Natural killer cell (primary cell): ENCODE results near the gene INTS13. TPM values are rescaled to one million over a fixed set of nuclear protein-coding genes. Genes with fewer than 3 reads are reported as not detected.

Experiments
- ATAC-seq, 3 donors: fragments of 150-1000 bp in 2 of 3; fragments of 200-7000 bp in 1 of 3; cut with Tn5 transposase; 1 replicate in 1 of 3; 2 replicates in 2 of 3; pipeline ENCODE4 v1.10.0; 2021; ENCODE audit warnings: mild to moderate bottlenecking in 2 of 3, moderate library complexity in 2 of 3
- DNase-seq, 2 donors: peaks; one replicate each; pipeline versions ENCODE4 v3.0.0 to v3.0.0-alpha.2; 2013 to 2021; ENCODE audit warnings: mixed read lengths in 1 of 2
- H3K27ac ChIP-seq: one replicate; pipeline ENCODE4 v1.5.1; 2013; ENCODE audit warnings: mild to moderate bottlenecking, low read length
- H3K27me3 ChIP-seq: one replicate; pipeline ENCODE4 v1.6.1; 2013; ENCODE audit warnings: low read length; ENCODE audit not compliant: control insufficient read depth, insufficient read depth
- H3K36me3 ChIP-seq: one replicate; pipeline ENCODE4 v1.6.1; 2013; ENCODE audit warnings: low read length; ENCODE audit not compliant: control insufficient read depth, insufficient read depth
- H3K4me1 ChIP-seq: one replicate; pipeline ENCODE4 v1.6.1; 2013; ENCODE audit warnings: low read length; ENCODE audit not compliant: control insufficient read depth, insufficient read depth
- H3K4me3 ChIP-seq: one replicate; pipeline ENCODE4 v1.5.1; 2013; ENCODE audit warnings: low read length
- H3K9me3 ChIP-seq: one replicate; pipeline ENCODE4 v1.6.1; 2013; ENCODE audit warnings: low read length; ENCODE audit not compliant: control insufficient read depth, insufficient read depth
- H3K27ac Mint-ChIP-seq, 2 donors: one replicate each; pipeline ENCODE4 v1.8.0; 2022; ENCODE audit warnings: mild to moderate bottlenecking in 2 of 2, mixed read lengths in 2 of 2, moderate library complexity in 1 of 2
- H3K27me3 Mint-ChIP-seq, 2 donors: one replicate each; pipeline ENCODE4 v1.8.0; 2022; ENCODE audit warnings: low read depth in 2 of 2, mixed read lengths in 2 of 2
- H3K36me3 Mint-ChIP-seq: one replicate; pipeline ENCODE4 v1.8.0; 2022; ENCODE audit warnings: mixed read lengths
- H3K4me1 Mint-ChIP-seq, 2 donors: one replicate each; pipeline ENCODE4 v1.8.0; 2022; ENCODE audit warnings: mixed read lengths in 2 of 2
- H3K4me3 Mint-ChIP-seq: one replicate; pipeline ENCODE4 v1.8.0; 2022; ENCODE audit warnings: mild to moderate bottlenecking, moderate library complexity, mixed read lengths
- H3K9me3 Mint-ChIP-seq, 2 donors: one replicate each; pipeline ENCODE4 v1.8.0; 2022; ENCODE audit warnings: mixed read lengths in 2 of 2
- CTCF ChIP-seq: fragments of 200-600 bp; IDR thresholded peaks from one replicate; pipeline ENCODE4 v1.8.0; 2022; ENCODE audit warnings: antibody characterized with exemption
- WGBS: methylation state at CpG from one replicate; pipeline ENCODE4 v1.1.7; 2013; ENCODE audit warnings: missing lambda C conversion rate; ENCODE audit not compliant: insufficient coverage; 5-methylcytosine and 5-hydroxymethylcytosine counted together
- intact Hi-C: fragments of 100-400 bp; cut with micrococcal nuclease; formaldehyde crosslinking; loops from one replicate; pipeline ENCODE4 v1.14.2; 2022
- total RNA-seq, 4 donors: library from RNA; stranded (reverse); fragments of 120-200 nt in 1 of 4; gene quantifications; one replicate each; pipeline versions ENCODE4 v1.2.3 to v1.2.4, GENCODE V29; 2013 to 2022

The INTS13 gene
- total RNA-seq, 3 donors from 2014 or later (not counting 1 experiment from before 2014, with no cell fraction given), result 17.5 to 20.8 (median 19.8) TPM

GRCh38 chr12:26938701-26939062, 901 bp upstream of the INTS13 start:
- Mint-ChIP-seq H3K36me3 (no peaks in the 10 kb centered on the region), H3K27me3 (no peaks in the 10 kb centered on the region), H3K9me3 (no peaks in the 10 kb centered on the region), H3K4me1 (peaks cover 79 to 82% of the 10 kb centered on the region in 2 donors), H3K27ac (peak overlapping the region; percentile 93 to 94), H3K4me3 (peak overlapping the region; percentile 96)
- no peak for TF ChIP-seq CTCF
- ATAC-seq (peak in 1 of 3 donors; percentile 18), DNase-seq (peak in 1 of 2 donors; percentile 54)
- Histone ChIP-seq H3K36me3 (no peaks in the 10 kb centered on the region), H3K4me3 (peak overlapping the region; percentile 95), H3K27ac (peak overlapping the region; percentile 95), H3K27me3 (no peaks in the 10 kb centered on the region), H3K9me3 (no peaks in the 10 kb centered on the region), H3K4me1 (peaks cover 17% of the 10 kb centered on the region)
- under 1% methylated on average over 28 of the region's 28 CpGs for WGBS
- intact Hi-C loops, result loop anchor here (1.0 kb wide), 4 partner anchors 34 to 306 kb away; partner anchors contain the start of genes STK38L and TM7SF3

- H3K4me3 ChIP-seq, result peak overlapping the region; percentile 95
Observed at GRCh38 chr12:26937443-26937862, 328 bp downstream of the INTS13 start.

GRCh38 chr12:26936559-26937442, 980 bp downstream of the INTS13 start:
- TF ChIP-seq CTCF, result no peak
- peak in 1 of 2 donors; percentile 49 for DNase-seq
- peak overlapping the region; percentile 95 for H3K27ac ChIP-seq
- intact Hi-C loops, result no loop called here
- no peak for ATAC-seq
- H3K4me1 ChIP-seq, result peaks cover 8% of the 10 kb centered on the region
- no peaks in the 10 kb centered on the region for H3K36me3 ChIP-seq
- WGBS, result 8% methylated on average over 8 of the region's 8 CpGs
- peak overlapping the region; percentile 96 for H3K4me3 Mint-ChIP-seq
- H3K36me3 Mint-ChIP-seq, result no peaks in the 10 kb centered on the region
- no peaks in the 10 kb centered on the region for H3K9me3 ChIP-seq
- H3K27ac Mint-ChIP-seq, result peak overlapping the region; percentile 93 to 94
- H3K27me3 ChIP-seq, result no peaks in the 10 kb centered on the region
- H3K27me3 Mint-ChIP-seq, result no peaks in the 10 kb centered on the region
- peaks cover 78 to 82% of the 10 kb centered on the region in 2 donors for H3K4me1 Mint-ChIP-seq
- peak overlapping the region; percentile 95 for H3K4me3 ChIP-seq
- H3K9me3 Mint-ChIP-seq, result no peaks in the 10 kb centered on the region

More at GRCh38 chr12:26937443-26937862, 328 bp downstream of the INTS13 start:
- intact Hi-C loops, result no loop called here
- WGBS, result under 1% methylated on average over 9 of the region's 10 CpGs
- Histone ChIP-seq H3K36me3 (no peaks in the 10 kb centered on the region), H3K9me3 (no peaks in the 10 kb centered on the region), H3K27ac (peak overlapping the region; percentile 95), H3K27me3 (no peaks in the 10 kb centered on the region), H3K4me1 (peaks cover 12% of the 10 kb centered on the region)
- DNase-seq, result no peak
- no peak for TF ChIP-seq CTCF
- Mint-ChIP-seq H3K4me1 (peaks cover 78 to 82% of the 10 kb centered on the region in 2 donors), H3K4me3 (peak overlapping the region; percentile 96), H3K36me3 (no peaks in the 10 kb centered on the region), H3K27ac (peak overlapping the region; percentile 93 to 94), H3K27me3 (no peaks in the 10 kb centered on the region), H3K9me3 (no peaks in the 10 kb centered on the region)
- ATAC-seq, result no peak
